Activated CD4-positive, alpha-beta T cell treated with anti-CD3 and anti-CD28 coated beads, Interleukin-2, amount 50 U/mL, for 4 hours (primary cell): ENCODE data around the gene SLC2A6.

Experiments used
- DNase-seq, 2 experiments: peaks; one replicate each; pipeline ENCODE4 v3.0.0-alpha.2; 2020

The SLC2A6 gene

GRCh38 chr9:133495327-133496293, 16.7 kb upstream of the SLC2A6 start:
- no peak for DNase-seq

GRCh38 chr9:133494636-133495326, 15.9 kb upstream of the SLC2A6 start:
- no peak for DNase-seq

- DNase-seq: no peak
Measured at GRCh38 chr9:133493845-133494540, 15.1 kb upstream of the SLC2A6 start.

- DNase-seq: no peak
Measured at GRCh38 chr9:133493428-133493827, 14.5 kb upstream of the SLC2A6 start.

- no peak for DNase-seq
Measured at GRCh38 chr9:133492061-133493021, 13.4 kb upstream of the SLC2A6 start.

GRCh38 chr9:133491656-133491925, 12.7 kb upstream of the SLC2A6 start:
- no peak for DNase-seq

- DNase-seq: no peak
Measured at GRCh38 chr9:133490865-133491655, 12.2 kb upstream of the SLC2A6 start.

- no peak for DNase-seq
Measured at GRCh38 chr9:133490201-133490681, 11.3 kb upstream of the SLC2A6 start.

GRCh38 chr9:133489253-133490190, 10.6 kb upstream of the SLC2A6 start:
- no peak for DNase-seq

- DNase-seq: no peak
Measured at GRCh38 chr9:133488686-133489252, 9.9 kb upstream of the SLC2A6 start.

GRCh38 chr9:133487331-133487725, 8.4 kb upstream of the SLC2A6 start:
- no peak for DNase-seq

- DNase-seq: no peak
Measured at GRCh38 chr9:133485531-133486260, 6.8 kb upstream of the SLC2A6 start.

- DNase-seq: no peak
Measured at GRCh38 chr9:133484671-133485437, 6.0 kb upstream of the SLC2A6 start.

GRCh38 chr9:133483611-133484010, 4.7 kb upstream of the SLC2A6 start:
- DNase-seq: no peak

GRCh38 chr9:133477992-133478850, 678 bp downstream of the SLC2A6 start:
- no peak for DNase-seq

- no peak for DNase-seq
Measured at GRCh38 chr9:133477461-133477860, 1.4 kb downstream of the SLC2A6 start.

GRCh38 chr9:133476941-133477340, 2.0 kb downstream of the SLC2A6 start:
- no peak for DNase-seq
